DMS79 treated with DMSO at 0.1 percent for 48 hours (cell line): Measurements from ENCODE around the gene ZRANB3.
"Not testable (repeated sequence)": the region's sequence is repeated elsewhere in the genome, so short reads cannot be mapped to it uniquely, and the experiment has no call there.

Source experiments
- DNase-seq: peaks from one replicate; lab custom pipeline; 2025; lab: John Stamatoyannopoulos, UW

The ZRANB3 gene

GRCh38 chr2:135485441-135485840 lies 45.6 kb downstream of the ZRANB3 start:
- DNase-seq: no peak

DNA sequence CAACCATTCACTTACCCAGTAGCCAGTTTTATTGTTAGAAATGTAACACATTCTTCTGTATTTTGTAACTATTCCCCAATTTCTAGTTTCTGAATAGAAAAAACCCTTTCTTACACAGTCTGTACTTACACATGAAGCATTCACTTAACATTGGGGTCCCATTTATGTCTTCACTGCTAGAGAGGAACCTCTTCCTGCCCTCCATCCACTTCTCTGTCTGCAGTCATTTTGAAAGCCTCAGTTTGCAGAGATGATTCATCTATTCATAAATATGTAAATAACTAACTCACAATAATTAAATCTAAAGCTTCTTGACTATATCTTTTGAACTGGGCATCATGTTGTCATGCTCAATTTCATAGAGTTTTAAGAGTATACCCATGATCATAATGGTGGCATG lies 55.9 kb downstream of the ZRANB3 start:
- DNase-seq: no peak

DNA sequence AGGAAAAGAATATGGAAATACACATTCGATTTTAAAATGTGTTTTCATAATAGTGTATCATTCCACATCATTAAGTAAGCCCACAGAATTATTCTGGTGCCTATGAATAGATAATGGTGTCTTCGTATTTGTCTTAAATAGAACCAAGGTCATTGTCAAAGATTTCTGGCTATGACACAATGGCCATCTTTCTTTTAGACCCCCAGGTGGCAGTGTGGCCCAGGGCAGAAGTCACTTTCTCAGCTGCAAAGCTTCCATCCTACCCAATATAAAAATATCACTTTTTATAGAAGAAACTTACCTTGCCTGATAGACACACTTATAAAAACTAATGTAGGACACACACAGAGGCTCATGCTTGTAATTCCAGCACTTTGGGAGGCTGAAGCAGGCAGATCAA lies 57.5 kb downstream of the ZRANB3 start:
- no peak for DNase-seq

GRCh38 chr2:135471106-135471505 lies 59.9 kb downstream of the ZRANB3 start:
- no peak for DNase-seq

- DNase-seq: no peak
These were observed 73.7 kb downstream of the ZRANB3 start for GRCh38 chr2:135457279-135457678.

DNA sequence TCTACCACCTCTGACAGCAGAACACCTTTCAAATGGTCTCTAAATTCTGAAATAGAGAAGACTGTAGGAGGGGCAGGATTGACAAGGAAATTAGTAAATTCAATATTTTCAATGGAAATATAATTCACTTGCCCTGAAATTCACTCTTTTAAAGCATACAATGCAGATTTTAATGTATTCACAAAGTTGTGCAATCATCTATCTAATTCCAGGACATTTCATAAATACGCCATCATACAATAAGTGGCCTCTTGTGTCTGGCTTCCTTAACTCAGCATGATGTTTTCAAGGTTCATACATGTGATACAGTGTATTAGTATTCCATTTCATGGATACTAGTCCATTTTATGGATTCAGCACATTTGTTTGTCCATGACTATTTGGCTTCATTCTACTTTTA lies 74.2 kb downstream of the ZRANB3 start:
- no peak for DNase-seq

DNA sequence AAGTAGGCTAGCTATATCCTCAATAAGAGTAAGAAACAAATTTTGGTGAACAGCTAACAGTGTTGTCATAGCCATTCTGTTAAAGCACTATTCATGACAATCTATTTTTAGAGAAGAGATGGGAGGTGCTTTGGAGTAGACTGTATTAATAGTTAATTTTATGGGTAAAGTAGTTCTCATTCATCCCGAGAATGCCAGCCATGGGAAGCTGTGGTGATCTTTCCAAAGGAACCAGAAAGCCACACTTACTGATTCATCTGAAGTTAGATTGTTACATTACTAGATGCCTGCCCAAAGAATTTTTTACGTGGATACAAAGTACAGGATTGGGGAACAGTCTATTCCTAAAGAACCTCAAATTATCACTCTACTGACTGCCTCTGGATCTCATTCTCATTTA lies 74.6 kb downstream of the ZRANB3 start:
- no peak for DNase-seq

GRCh38 chr2:135454608-135455007 lies 76.4 kb downstream of the ZRANB3 start:
- no peak for DNase-seq

- DNase-seq: not testable (repeated sequence)
These were observed 78.0 kb downstream of the ZRANB3 start for GRCh38 chr2:135453027-135453426.

DNA sequence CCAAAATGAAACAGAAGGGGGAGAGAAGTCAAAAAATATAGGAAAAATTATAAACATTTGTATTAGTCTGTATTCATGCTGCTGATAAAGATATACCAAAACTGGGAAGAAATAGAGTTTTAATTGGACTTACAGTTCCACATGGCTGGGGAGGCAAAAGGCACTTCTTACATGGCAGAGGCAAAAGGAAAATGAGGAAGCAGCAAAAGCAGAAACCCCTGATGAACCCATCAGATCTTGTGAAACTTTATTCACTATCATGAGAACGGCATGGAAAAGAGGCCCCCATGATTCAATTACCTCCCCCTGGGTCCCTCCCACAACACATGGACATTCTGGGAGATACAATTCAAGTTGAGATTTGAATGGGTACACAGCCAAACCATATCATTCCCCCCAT lies 79.1 kb downstream of the ZRANB3 start:
- DNase-seq: no peak

- not testable (repeated sequence) for DNase-seq
These were observed 88.0 kb downstream of the ZRANB3 start for GRCh38 chr2:135443013-135443412.

DNA sequence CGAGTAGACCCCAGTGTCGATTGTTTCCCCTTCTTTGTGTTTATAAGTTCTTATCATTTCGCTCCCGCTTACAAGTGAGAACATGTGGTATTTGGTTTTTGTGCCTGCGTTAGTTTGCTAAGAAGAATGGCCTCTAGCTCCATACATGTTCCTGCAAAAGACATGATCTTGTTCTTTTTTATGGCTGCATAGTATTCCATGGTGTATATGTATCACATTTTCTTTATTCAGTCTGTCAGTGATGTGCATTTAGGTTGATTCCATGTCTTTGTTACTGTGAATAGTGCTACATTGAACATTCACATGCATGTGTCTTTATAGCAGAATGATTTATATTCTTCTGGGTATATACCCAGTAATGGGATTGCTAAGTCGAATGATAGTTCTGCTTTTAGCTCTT lies 95.9 kb downstream of the ZRANB3 start:
- not testable (repeated sequence) for DNase-seq

- no peak for DNase-seq
These were observed 106.2 kb downstream of the ZRANB3 start for GRCh38 chr2:135424849-135425248.

- DNase-seq: no peak
These were observed 108.1 kb downstream of the ZRANB3 start for GRCh38 chr2:135422898-135423297.

GRCh38 chr2:135411646-135412045 lies 119.4 kb downstream of the ZRANB3 start:
- DNase-seq: no peak

GRCh38 chr2:135409436-135409835 lies 121.6 kb downstream of the ZRANB3 start:
- DNase-seq: no peak

DNA sequence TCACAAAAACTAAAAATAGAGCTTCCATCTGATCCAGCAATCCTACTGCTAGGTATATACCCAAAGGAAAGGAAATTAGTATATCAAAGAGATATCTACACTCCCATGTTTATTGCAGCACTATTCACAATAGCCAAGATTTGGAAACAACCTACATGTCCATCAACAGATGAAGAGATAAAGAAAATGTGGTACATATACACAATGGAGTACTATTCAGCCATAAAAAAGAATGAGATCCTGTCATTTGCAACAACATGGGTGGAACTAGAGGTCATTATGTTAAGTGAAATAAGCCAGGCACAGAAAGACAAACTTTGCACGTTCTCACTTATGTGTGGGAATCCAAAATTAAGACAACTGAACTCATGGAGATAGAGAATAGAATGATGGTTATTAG lies 134.8 kb downstream of the ZRANB3 start:
- DNase-seq: not testable (repeated sequence)

- DNase-seq: no peak
These were observed 144.0 kb downstream of the ZRANB3 start for GRCh38 chr2:135386993-135387392.

DNA sequence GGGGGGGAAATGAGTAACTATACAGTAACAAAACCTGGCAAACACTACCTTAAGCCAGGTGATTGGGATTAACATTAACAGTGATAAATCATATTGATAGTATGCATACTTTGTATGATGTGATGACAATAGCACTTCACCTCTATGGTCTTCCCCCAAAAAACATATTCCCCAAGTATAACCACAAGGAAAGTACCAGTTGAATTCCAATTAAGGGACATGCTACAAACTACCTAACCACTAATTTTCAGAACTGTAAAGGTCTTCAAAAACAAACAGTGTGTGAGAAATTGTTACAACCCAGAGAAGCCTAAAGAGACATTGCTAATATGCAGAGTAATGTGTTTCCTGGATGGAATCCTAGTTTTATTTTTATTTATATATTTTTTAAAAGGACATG lies 152.4 kb downstream of the ZRANB3 start:
- DNase-seq: no peak

DNA sequence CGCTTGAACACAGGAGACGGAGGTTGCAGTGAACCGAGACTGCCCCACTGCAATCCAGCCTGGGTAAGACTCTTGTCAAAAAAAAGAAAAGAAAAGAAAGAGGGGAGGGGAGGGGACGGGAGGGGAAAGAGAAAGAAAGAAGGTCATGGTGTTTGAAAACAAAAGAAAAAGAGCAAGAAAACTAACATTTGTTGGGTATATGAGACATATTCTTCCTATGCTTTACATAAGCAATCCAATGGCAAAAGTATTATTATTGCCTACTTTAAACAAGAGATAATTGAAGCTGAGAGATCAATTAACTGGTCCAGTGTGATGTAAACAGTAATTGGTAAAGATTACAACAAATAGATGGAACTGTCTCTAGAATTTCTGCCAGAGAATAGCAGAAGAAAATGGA lies 157.3 kb downstream of the ZRANB3 start:
- no peak for DNase-seq

DNA sequence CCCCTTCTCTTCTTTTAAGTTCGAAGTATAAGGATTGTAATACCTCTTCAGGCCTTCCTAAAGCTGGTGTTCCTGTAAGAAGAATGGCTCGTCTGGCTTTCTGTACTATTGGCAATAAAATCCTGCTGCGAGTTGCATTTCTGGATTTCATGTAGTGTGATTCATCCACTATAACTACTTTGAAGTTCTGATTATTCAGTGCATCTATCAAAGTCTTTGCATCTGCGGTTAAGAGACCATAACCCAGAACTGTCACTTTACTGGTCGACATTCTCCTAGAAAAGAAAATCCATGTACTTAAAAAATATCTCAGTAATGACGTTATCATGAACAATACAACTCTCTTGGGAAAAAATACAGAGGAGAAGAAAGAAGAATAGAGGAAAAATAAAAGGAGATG lies 181.1 kb downstream of the ZRANB3 start:
- DNase-seq: no peak

DNA sequence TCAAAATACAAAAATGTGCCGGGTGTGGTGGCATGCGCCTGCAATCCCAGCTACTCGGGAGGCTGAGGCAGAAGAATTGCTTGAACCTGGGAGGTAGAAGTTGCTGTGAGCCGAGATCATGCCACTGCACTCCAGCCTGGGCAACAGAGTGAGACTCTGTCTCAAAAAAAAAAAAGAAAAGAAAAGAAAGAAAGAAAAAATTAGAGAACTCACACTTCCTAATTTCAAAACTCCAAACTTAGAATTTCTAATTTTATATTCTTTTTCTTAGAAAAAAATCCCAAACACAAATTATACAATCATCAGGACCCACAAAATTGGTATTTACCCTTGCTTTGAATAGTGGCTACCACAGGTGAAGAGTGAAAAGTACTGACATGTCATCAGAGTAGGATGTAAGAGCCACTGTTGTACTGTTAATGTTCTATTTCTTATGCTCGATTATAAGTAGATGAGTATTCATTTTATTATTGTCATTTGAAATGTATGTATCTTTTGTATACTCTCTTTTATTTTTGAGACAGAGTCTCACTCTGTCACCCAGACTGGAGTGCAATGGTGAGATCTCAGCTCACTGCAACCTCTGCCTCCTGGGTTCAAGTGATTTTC lies 182.8 kb downstream of the ZRANB3 start:
- not testable (repeated sequence) for DNase-seq

DNA sequence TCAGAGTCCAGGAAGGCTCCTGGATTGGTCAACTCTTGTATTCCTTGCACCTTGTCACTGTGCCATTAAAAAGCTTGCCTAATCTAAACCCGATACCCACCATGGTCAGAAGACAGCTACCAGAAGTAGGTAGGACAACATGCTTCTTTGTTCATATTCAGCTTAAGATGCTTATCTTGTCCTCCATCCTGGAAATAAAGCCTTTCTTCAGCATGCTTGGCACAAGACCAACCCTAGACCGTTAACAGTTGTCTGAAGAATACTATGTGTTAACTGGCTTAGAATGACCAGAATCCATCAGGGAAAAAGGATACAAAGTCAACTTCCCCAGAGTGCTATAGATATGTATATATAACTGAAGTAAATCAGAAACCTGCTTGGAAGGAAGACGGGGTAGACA lies 193.9 kb downstream of the ZRANB3 start:
- no peak for DNase-seq

DNA sequence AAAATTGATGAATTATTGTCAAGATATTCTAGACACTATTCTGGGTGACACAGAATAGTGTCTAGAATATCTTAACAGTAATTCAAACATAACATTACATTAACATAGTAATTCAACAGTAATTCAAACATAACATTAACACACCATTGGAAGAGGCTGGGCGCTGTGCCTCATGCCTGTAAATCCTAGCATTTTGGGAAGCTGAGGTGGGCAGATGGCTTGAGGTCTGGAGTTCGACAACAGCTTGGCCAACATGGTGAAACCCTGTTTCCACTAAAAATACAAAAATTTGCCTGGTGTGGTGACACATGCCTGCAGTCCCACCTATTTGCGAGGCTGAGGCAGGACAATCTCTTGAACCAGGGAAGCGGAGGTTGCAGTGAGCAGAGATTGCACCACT lies 195.8 kb downstream of the ZRANB3 start:
- DNase-seq: no peak

- no peak for DNase-seq
These were observed 203.9 kb downstream of the ZRANB3 start for GRCh38 chr2:135327146-135327545.
